Duodenal mucosa (tissue), 2 donors: ENCODE data around the gene H2BW2.
"Not testable (repeated sequence)": the region's sequence is repeated elsewhere in the genome, so short reads cannot be mapped to it uniquely, and the experiment has no call there.

ENCODE experiments used
- H3K27ac ChIP-seq: one replicate; pipeline ENCODE4 v1.7.0; 2013; ENCODE audit warnings: low read depth, low read length
- H3K27me3 ChIP-seq, 2 donors: one replicate each; pipeline ENCODE4 v1.7.0; 2013; ENCODE audit warnings: low read length in 2 of 2, control low read depth in 1 of 2; ENCODE audit not compliant: insufficient read depth in 2 of 2, control insufficient read depth in 1 of 2
- H3K36me3 ChIP-seq, 2 donors: one replicate each; pipeline ENCODE4 v1.7.0; 2013; ENCODE audit warnings: low read length in 2 of 2, control low read depth in 1 of 2; ENCODE audit not compliant: insufficient read depth in 2 of 2, control insufficient read depth in 1 of 2
- H3K4me1 ChIP-seq, 2 donors: one replicate each; pipeline ENCODE4 v1.7.0; 2013; ENCODE audit warnings: low read length in 2 of 2, control low read depth in 1 of 2; ENCODE audit not compliant: insufficient read depth in 2 of 2, control insufficient read depth in 1 of 2
- H3K4me3 ChIP-seq, 2 donors: one replicate each; pipeline ENCODE4 v1.7.0; 2013; ENCODE audit warnings: low read length in 2 of 2, low read depth in 1 of 2
- H3K9ac ChIP-seq, 2 donors: one replicate each; pipeline ENCODE4 v1.7.0; 2013; ENCODE audit warnings: low read length in 2 of 2, low read depth in 1 of 2
- H3K9me3 ChIP-seq, 2 donors: one replicate each; pipeline ENCODE4 v1.7.0; 2013; ENCODE audit warnings: low read length in 2 of 2, control low read depth in 1 of 2; ENCODE audit not compliant: control insufficient read depth in 1 of 2

Gene H2BW2

DNA sequence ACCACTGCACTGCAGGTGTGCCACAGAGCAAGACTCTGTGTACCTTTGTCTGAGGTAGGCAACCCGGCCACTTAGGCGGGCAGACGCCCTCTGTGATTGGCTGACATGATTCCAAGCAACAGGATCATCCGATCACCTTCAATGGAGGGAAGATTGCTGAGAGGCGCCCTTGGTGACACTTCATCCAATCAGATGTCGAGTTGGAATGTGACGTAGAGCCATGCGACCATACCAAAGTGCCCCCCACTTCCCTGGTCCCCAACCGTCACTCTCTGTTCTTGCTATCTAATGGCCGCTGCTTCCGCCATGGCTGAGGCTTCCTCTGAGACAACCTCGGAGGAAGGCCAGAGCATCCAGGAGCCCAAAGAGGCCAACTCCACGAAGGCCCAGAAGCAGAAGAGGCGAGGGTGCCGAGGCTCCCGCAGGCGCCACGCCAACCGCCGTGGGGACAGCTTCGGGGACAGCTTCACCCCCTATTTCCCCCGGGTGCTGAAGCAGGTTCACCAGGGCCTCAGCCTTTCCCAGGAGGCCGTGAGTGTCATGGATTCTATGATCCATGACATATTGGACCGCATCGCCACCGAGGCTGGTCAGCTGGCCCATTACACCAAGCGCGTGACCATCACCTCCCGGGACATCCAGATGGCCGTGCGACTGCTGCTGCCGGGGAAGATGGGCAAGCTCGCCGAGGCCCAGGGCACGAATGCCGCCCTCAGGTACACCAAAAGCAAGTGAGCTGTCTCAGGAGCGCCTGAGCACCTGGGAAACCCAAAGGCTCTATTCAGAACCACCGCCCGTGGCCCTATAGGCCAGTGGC is at the start of gene H2BW2:
Gene H2BW2, plus strand, starts transcription at position 268 of the 817 bp plus-strand sequence. Its CDS starts 39 bp downstream, at position 307.
- Histone ChIP-seq H3K9me3 (no peaks in the 10 kb centered on the region), H3K27ac (no peak within 1 kb of the TSS)

DNA sequence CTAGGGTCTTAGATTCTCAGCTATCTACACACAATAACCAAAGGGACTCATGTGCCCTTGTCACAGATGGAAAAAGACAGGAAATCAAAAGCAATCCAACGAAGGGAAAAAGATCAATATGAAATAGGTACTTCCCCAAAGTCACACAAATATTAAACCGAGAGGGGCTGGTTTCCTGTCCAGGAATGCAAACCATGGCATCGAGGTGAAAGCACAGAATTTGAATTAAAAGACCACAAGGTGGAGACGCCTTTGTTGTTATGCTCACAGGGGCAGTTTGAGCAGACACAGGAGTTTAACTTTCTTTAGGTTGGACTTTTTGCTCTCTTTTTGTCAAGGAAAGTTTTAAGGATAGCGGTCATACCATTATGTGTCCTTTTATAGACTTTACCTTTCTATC is 40.5 kb upstream of the H2BW2 start:
- no peaks in the 10 kb centered on the region for H3K27me3 ChIP-seq
- H3K9me3 ChIP-seq: no peaks in the 10 kb centered on the region
- H3K9ac ChIP-seq: no peak overlapping the region
- no peaks in the 10 kb centered on the region for H3K4me1 ChIP-seq
- H3K27ac ChIP-seq: no peak overlapping the region
- H3K4me3 ChIP-seq: no peak overlapping the region
- H3K36me3 ChIP-seq: no peaks in the 10 kb centered on the region

More for the DNA sequence above, at the start of gene H2BW2:
- H3K36me3 ChIP-seq: no peaks in the 10 kb centered on the region
- no peaks in the 10 kb centered on the region for H3K27me3 ChIP-seq
- no peak within 1 kb of the TSS for H3K4me3 ChIP-seq
- H3K9ac ChIP-seq: no peak within 1 kb of the TSS
- H3K4me1 ChIP-seq: no peaks in the 10 kb centered on the region

DNA sequence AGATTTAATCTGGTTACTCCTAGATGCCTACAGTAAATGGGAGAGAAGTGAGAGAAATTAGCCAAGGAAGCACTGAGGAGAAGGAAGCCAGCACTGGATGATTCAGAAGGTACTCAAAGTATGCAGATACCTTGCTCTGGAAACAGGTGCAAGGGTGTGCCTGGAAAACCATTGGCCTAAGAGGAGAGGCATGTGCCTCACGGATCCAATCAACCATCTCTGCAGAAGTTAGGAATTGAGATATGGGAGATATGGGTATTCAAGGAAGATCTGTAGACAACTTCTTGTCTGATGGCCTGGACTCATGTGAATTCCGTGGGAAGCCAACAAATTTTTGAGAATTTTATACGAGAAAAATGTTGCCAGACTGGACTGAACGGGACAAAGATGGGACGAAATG is 30.9 kb upstream of the H2BW2 start:
- no peak overlapping the region for H3K27ac ChIP-seq
- no peaks in the 10 kb centered on the region for H3K4me1 ChIP-seq
- H3K27me3 ChIP-seq: no peaks in the 10 kb centered on the region
- H3K36me3 ChIP-seq: no peaks in the 10 kb centered on the region
- H3K9ac ChIP-seq: no peak overlapping the region
- H3K4me3 ChIP-seq: no peak overlapping the region
- H3K9me3 ChIP-seq: no peaks in the 10 kb centered on the region

DNA sequence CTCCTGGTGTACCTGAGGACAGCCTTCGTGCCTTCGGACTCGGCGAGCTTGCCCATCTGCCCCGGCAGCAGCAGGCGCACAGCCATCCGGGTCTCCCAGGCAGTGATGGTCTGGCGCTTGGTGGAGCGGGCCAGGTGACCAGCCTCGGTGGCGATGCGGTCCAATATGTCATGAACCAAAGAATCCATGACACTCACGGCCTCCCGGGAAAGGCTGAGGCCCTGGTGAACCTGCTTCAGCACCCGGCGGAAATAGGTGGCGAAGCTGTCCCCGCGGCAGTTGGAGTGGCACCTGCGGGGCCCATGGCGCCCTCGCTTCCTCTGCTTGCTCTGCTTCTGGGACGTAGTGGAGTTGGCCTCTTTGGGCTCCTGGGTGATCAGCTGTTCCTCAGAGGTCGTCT is 26.6 kb upstream of the H2BW2 start:
- no peak overlapping the region for H3K4me3 ChIP-seq
- H3K9ac ChIP-seq: no peak overlapping the region
- H3K27me3 ChIP-seq: no peaks in the 10 kb centered on the region
- H3K36me3 ChIP-seq: no peaks in the 10 kb centered on the region
- H3K27ac ChIP-seq: no peak overlapping the region
- no peaks in the 10 kb centered on the region for H3K4me1 ChIP-seq
- H3K9me3 ChIP-seq: no peaks in the 10 kb centered on the region

DNA sequence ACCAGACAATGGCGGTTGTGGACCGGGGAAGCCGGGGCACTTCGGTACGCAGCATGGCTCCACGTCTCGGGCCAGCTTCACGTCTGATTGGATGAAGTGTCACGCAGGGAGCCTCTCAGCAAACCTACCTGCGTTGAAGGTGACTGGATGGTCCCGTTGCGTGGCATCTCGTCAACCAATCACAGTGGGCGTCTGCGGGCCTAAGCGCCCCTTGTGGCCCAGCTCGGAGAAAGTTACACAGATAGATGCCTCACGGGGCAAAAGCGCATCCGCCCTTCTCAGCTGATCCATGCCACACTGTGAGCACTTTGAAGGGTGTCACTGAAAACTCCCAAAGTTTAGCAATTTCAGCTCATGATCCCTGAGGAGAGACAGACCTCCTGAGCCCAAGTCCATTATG is 26.1 kb upstream of the H2BW2 start, which contains the start of gene H2BW1:
Gene H2BW1, minus strand, starts transcription at position 103 of the 400 bp plus-strand sequence. CDS start 132 bp downstream, outside the sequence.
- no peaks in the 10 kb centered on the region for H3K27me3 ChIP-seq
- no peaks in the 10 kb centered on the region for H3K9me3 ChIP-seq
- no peak within 1 kb of the TSS for H3K27ac ChIP-seq
- H3K4me3 ChIP-seq: no peak within 1 kb of the TSS
- no peak within 1 kb of the TSS for H3K9ac ChIP-seq
- H3K4me1 ChIP-seq: no peaks in the 10 kb centered on the region
- no peaks in the 10 kb centered on the region for H3K36me3 ChIP-seq

DNA sequence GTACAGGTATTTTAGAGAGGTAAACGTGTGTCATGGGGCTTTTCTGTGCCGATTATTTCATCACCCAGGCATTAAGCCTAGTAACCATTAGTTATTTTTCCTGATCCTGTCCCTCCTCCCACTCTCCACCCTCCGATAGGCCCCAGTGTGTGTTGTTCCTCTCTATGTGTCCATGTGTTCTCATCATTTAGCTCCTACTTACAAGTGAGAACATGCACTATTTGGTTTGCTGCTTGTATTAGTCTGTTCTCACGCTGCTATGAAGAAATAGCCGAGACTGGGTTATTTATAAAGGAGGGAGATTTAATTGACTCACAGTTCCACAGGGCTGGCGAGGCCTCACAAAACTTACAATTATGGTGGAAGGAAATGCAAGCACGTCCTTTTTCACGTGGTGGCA is 24.2 kb upstream of the H2BW2 start:
- H3K36me3 ChIP-seq, H3K4me1 ChIP-seq, H3K9ac ChIP-seq, H3K27me3 ChIP-seq, H3K4me3 ChIP-seq, H3K9me3 ChIP-seq, H3K27ac ChIP-seq: not testable (repeated sequence)

DNA sequence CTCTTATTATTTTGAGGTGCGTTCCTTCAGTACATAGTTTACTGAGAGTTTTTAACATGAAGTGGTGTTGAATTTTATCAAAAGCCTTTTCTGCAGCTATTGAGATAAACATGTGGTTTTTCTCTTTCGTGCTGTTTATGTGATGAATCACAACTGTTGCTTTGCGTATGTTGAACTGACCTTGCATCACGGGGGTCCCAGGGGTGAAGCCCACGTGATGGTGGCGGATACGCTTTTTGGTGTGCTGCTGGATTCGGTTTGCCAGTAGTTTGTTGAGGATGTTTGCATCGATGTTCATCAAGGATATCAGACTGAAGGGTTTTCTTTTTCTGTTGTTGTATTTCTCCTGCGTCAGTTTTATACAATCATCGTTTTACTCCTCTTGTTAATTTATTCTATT is 21.6 kb upstream of the H2BW2 start:
- Histone ChIP-seq H3K4me1 (no peaks in the 10 kb centered on the region), H3K36me3 (no peaks in the 10 kb centered on the region), H3K9me3 (no peaks in the 10 kb centered on the region), H3K4me3 (no peak overlapping the region), H3K9ac (no peak overlapping the region), H3K27me3 (no peaks in the 10 kb centered on the region), H3K27ac (no peak overlapping the region)

DNA sequence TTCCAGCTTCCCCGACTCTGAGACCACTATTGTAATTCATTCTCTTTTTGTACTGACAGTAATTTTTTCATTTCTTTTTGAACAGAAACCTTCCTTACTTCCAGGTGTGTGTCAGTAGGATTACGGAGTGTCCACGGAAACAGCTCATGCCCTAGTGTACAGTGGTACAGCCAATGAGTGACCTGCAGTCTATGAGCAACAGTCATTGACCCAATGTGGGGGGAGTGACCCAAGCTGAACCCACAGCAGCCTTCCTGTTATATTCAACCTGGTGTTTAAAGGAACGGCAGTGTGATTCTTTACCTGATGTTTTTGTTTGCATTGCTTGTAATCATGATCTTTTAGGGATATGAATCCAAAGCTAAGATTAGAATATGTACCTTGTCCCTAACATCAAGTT is 1.2 kb downstream of the H2BW2 start:
- no peaks in the 10 kb centered on the region for H3K36me3 ChIP-seq
- no peak overlapping the region for H3K27ac ChIP-seq
- no peaks in the 10 kb centered on the region for H3K27me3 ChIP-seq
- no peak overlapping the region for H3K4me3 ChIP-seq
- no peaks in the 10 kb centered on the region for H3K9me3 ChIP-seq
- no peaks in the 10 kb centered on the region for H3K4me1 ChIP-seq
- no peak overlapping the region for H3K9ac ChIP-seq

DNA sequence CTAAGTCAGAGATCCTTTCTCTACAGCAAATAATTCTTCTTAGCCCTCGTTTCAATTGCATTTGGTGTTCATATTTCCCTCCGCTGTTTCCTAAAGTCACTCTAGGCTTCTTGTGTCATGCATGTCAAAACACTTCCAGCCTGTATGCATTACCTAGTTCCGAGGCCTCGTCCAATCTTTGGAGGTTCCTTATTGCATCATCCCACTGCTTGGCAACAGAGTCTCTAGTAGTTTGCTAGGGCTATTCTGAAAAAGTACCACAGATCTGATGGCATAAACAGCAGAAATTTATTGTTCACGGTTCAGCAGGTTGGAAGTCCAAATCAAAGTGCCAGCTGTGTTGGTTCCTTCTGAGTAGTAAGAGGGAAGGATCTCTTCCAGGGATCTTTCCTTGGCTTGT is 5.9 kb downstream of the H2BW2 start:
- no peak overlapping the region for H3K9ac ChIP-seq
- H3K4me1 ChIP-seq: no peaks in the 10 kb centered on the region
- no peak overlapping the region for H3K27ac ChIP-seq
- no peak overlapping the region for H3K4me3 ChIP-seq
- no peaks in the 10 kb centered on the region for H3K9me3 ChIP-seq
- no peaks in the 10 kb centered on the region for H3K27me3 ChIP-seq
- no peaks in the 10 kb centered on the region for H3K36me3 ChIP-seq

DNA sequence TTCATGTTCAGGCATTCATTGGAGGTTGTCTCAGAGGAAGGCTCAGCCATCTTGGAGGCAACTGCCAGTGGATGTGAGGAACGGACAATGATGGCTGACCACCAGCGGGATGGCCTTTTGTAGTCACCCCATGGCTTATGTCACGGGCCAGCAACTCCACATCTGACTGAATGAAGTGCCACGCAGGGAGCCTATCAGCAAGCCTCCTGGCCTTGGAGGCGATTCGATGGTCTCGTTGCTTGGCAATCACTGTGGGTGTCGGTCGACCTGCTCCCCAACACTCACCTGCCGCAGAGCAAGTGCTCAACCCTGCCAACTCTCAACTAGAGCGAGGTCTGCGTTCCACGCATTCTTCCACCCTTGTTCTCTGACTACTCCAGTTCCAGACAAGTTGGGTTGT is 7.4 kb downstream of the H2BW2 start:
- H3K9ac ChIP-seq: no peak overlapping the region
- no peaks in the 10 kb centered on the region for H3K27me3 ChIP-seq
- H3K36me3 ChIP-seq: no peaks in the 10 kb centered on the region
- H3K4me3 ChIP-seq: no peak overlapping the region
- no peak overlapping the region for H3K27ac ChIP-seq
- no peaks in the 10 kb centered on the region for H3K4me1 ChIP-seq
- H3K9me3 ChIP-seq: no peaks in the 10 kb centered on the region
